NCI-H748 (cell line): ENCODE measurements around the gene SETD5.
"Not testable (repeated sequence)": the region's sequence is repeated elsewhere in the genome, so short reads cannot be mapped to it uniquely, and the experiment has no call there.

Source experiments
- DNase-seq: peaks from one replicate; lab custom pipeline; 2025; ENCODE audit not compliant: unreplicated experiment; lab: John Stamatoyannopoulos, UW

Gene SETD5

DNA sequence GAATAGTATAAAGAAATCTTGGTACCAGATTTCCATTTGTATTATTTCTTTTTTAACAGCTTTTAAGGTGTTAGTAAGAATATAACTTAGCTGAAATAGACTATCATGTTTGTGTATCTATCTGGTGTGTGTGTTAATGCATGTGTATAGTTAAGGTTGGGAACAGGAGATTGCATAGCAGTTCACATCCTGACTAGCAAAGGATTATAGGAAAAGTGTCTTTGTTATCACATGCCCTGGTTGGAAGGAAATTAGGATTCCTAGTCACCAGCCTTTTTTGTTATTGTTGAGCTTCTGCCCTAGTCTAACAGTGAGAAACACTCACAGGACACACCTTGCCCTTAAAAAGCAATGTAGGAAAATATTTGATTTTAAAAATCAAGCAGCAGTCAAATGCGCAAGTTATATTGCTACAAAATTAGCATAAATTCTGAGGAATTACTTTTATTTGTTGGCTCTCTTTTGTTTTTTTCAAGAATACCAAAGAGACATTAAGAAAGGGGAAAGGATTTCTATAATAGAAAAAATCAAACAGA is 58.2 kb downstream of the SETD5 start:
- DNase-seq = no peak

GRCh38 chr3:9467451-9467850 is 70.0 kb downstream of the SETD5 start:
- no peak for DNase-seq

GRCh38 chr3:9468460-9468859 is 71.0 kb downstream of the SETD5 start:
- DNase-seq = no peak

DNA sequence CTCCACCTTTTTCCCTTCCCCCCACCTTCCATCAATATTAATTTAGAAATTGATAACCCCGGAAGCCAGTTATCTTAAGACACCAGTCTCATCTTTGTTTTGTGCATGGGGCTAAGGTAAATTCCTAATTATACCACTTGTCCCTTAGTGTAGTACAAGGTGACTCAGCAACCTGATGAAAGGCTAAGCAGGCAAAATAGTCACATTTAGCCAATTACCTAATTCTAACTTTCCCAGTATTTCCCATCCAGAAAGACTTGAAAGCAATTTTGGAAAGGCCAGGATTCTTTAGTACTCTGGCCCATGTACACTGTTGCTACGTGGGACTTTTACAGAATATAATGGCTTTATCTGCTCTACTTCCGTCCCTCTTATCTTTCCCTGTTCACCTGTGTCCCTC is 72.6 kb downstream of the SETD5 start:
- no peak for DNase-seq

- no peak for DNase-seq
Measured at GRCh38 chr3:9473496-9474065, 76.2 kb downstream of the SETD5 start.

DNA sequence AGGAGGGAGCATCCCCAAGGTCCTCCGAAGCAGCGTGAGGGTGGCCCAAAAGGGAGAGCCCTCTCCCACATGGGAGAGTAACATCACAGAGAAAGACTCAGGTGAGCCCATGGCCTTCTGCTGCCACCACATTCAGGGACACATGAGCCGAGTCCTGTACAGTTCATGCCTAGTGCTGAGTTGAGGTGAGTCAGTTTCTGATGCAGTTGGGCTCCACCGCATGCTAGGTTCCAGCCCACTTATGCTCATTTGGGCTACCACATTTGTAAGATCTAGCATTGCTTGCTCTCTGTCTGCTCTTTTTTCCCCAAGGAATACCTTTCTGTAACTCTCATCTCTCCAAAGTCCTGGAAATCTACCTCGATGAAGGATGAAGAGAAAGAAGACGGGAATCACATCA is 77.1 kb downstream of the SETD5 start:
- DNase-seq = no peak

- no peak for DNase-seq
Measured at GRCh38 chr3:9476935-9477334, 79.5 kb downstream of the SETD5 start.

- DNase-seq = no peak
Measured at GRCh38 chr3:9480265-9480664, 82.8 kb downstream of the SETD5 start.

- DNase-seq = no peak
Measured at GRCh38 chr3:9485248-9485647, 87.8 kb downstream of the SETD5 start.

DNA sequence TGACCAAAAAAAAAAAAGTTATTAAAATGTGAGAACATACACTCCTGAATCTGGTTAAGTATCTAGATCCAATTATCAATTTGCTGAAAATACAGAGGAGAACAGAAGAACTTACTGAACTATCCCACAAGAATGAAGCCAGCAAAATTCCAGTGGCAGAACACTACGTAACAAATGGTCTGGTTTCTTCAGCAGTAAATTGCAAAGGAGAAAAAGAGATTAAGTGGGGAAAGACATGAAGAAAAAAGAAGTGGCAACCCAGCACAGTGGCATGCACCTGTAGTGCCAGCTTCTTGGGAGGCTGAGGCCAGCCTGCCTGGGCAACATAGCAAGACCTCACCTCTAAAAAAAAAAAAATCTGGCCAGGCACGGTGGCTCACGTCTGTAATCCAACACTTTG is 94.1 kb downstream of the SETD5 start:
- no peak for DNase-seq

GRCh38 chr3:9494036-9494435 is 96.6 kb downstream of the SETD5 start:
- not testable (repeated sequence) for DNase-seq

- DNase-seq = no peak
Measured at GRCh38 chr3:9496893-9497292, 99.5 kb downstream of the SETD5 start.

DNA sequence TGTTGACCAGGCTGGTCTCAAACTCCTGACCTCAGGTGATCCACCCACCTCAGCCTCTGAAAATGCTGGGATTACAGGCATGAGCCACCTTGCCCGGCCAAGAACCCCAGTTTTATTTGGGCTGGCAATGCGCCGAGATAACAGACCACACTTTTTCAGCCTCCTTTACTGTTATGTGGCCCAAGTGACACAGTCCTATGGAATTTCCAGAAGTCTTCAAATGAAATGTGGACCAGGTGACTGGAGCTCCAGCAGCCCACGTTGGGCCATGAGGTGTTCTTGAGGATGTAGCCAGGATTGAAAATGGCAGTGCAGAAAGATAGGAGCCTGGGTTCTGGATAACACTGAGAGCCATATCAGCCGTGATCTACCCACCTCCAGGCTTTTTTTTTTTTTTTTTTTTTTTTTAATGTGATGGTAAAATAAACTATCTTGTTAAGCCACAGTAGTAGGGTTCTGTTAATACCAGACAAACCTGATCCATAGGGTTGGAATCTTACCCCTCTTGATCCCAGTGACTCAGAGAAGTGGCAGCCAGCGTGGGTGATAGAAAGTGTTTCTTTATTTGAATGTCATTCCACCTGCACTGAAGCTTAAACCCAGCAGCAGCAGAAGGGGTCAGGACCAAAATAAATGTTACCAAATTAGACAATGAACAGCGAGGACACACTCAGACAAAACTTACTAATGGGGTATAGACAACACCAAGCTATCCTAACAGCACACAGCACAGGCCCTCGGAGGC is 100.6 kb downstream of the SETD5 start:
- DNase-seq = no peak

DNA sequence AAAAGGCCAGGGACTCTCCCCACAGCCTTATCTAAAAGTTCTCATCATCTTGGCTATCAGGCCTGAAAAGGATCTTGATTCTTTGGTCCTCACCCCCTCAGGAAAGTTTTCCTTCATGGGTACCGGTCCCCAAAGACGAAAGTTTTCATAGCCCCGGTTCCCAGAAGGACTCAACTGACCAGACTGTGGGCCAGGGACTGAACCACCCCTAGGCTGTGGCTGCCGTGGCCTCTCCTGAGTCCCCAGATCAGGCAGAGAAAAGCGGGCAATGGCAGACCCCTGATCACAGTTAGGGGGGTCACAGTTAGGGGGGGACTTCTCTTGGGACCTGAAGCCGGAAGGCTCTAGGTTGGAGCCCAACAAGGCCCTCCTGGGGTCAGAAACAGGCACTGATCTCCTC is 101.4 kb downstream of the SETD5 start:
- no peak for DNase-seq

DNA sequence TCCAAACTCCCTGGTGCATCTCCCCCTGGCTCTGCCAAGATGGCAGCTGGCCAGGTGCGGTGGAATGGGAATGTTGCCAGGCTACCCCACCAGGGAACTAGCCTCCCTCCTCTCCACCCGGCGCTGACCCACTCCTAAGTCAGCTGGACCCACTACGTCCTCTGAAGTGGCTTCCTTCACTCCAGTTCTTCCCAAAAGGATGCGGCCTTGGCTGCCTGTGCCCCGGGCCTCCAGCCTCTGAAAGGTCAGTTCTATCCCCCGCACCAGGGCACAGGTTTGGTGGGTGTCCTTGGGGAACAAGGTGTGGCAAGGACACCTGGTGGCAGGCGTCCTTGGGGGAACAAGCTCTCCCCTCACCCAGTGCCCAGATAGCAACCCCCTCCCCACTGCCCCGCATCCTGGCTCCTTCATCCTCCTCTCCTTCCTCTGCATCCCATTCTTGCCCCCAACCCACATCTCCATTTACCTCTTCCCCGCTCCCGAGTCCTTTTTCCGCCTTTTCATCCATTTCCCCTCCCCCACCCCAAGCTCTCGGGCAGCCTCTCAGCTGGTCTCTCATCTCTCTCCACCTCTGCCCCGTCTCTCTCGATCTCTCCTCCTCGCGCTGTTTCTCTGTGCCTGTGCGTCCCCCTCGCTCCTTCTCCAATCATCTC is 102.2 kb downstream of the SETD5 start:
- no peak for DNase-seq

DNA sequence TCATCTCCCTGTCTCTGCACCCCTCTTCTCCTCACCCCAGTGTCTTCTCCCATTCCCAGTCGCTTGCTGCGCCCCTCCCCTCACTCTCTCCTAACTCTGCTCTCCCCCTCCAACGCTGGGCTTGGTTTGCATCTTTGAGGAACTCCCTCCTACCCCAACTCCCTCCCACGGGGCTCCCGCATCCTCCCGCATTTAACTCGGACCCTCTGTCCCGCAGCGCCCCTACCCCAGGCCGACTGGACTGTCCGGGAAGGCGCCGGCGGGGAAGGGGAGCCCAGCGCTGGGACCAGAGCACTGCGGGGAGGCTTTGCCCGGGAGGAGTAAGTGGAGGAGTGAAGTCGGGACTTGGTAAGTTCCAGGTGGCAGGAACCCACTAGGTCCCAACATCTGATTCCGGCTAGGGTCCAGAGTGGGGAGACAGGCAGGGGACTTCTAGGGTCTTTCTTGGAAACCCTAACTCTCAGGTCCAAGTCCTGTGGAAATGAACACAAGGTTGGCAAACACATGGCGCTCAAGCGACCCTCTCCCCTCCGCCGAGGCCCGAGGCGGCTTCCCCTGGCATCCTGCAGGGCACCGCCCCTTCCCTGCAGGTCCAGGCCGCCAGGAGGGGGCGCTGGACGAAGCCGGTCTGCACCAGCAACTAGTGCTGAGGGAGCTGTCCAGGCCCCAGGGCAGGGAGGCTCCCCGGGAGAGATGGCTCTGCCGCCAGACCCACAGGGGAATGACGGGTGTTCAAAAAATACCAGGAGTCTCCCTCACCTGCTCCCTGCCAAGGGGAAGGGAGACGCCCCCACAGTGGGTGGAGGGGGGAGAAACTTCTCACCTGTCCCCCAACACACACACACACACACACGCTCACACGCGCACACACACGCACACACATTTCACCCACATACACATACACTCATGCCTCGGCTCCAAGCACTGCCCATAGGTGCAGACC is 103.0 kb downstream of the SETD5 start:
- DNase-seq = peak; percentile 51

- no peak for DNase-seq
Measured at GRCh38 chr3:9501226-9501625, 103.8 kb downstream of the SETD5 start.

- DNase-seq = peak; percentile 78
Measured at GRCh38 chr3:9503283-9503682, 105.9 kb downstream of the SETD5 start.

GRCh38 chr3:9507586-9508578 is 110.5 kb downstream of the SETD5 start:
- DNase-seq = no peak

DNA sequence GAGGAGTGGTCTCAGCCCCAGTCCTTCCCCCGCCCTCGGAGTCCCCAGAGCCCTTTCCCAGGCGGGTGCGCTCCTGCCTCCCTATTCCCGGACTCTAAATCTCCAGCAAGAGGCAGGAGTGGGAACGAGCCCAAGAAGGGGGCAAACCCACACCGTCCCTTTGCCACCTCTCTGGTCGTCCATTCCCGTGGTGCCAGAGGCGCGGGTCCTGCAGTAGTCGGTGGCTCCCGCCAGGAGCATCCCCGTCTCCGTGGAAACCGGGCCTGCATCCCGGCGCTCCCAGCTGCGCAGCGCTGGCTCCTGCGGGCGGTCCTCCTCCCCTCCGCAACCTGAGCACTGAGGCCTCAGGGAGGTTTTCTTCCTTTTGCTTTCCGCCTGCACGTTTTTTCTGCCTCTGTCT is 111.4 kb downstream of the SETD5 start:
- peak; percentile 64 for DNase-seq
